HCEC 1CT (cell line): ENCODE results near the gene ATRNL1.
"Not testable (repeated sequence)": the region's sequence is repeated elsewhere in the genome, so short reads cannot be mapped to it uniquely, and the experiment has no call there.

ENCODE experiments used
- DNase-seq: peaks from one replicate; pipeline ENCODE4 v3.0.0-alpha.2; 2017

ATRNL1 gene

DNA sequence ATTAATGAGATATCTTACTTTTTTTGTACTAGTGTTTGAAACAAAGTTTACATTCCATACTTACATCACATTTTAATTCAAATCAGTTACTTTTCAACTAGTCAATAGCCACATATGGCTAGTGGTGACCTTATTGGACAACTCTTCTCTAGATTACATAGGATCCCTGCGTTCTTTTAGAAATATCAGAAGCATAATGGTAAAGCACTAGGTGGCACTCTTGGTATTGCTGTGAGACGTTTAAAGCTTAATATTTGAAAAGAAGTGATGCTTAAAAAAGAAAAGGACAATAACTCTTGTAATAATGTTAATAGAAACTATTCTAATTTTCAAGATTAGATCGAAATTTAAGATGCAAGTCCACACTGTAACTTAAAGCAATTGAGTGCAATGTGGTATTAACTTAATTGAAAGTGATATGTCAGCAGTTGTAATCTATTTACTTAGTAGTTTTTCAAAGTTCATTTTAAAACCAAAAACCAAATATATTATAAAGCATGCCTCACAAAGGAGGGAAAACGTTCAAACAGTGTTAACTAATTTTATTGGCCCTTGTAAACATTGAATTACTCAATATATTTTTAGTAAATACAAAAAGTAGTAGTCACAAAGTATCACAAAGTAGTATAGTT lies 339.1 kb downstream of the ATRNL1 start:
- peak; percentile 65 for DNase-seq

DNA sequence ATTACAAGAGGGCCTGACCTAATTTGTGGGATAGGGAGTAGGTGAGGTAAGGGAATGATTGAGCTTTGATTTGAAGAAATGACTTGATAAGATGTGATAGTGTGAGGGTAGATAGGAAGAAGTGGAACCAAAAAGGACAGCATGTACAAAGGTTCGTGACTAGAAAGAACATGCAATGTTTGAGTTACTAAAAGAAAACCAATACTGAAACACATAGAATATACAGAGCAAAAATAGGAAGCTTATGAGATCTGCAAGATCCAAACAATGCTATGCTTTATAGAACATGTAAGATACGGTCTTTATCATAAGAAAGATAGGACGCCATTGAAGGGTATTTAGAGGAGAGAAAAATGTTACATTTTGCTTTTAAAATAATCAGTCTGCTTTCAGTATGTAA lies 343.8 kb downstream of the ATRNL1 start:
- no peak for DNase-seq

DNA sequence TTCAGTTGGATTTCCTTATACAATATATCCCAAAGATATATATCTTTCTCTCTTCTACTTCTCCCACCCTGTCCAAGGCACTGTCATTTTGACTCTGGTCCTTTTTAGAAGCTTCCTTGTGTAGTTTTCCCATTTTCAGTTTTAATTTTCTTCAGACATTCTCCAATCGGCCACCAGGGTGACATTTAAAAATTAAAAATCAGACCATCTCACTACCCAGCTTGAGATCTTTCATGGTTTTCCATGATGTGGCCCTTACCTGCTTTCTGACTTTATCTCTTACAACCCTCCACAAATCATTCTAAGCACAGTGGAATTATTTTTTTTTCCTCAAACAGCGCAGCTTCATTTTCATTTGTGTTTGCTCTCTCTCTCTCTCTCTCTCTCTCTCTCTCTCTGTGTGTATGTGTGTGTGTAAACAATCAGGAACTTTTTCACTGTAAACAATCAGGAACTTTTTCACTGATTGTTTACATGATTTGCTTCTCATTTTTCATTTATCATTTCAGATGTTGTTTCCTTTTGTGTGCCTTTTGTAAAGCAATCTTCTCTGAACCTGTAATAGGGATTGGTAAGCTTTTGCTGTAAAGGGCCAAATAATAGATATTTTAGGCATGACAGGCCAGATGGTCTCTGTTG lies 348.9 kb downstream of the ATRNL1 start:
- DNase-seq: peak; percentile 37

DNA sequence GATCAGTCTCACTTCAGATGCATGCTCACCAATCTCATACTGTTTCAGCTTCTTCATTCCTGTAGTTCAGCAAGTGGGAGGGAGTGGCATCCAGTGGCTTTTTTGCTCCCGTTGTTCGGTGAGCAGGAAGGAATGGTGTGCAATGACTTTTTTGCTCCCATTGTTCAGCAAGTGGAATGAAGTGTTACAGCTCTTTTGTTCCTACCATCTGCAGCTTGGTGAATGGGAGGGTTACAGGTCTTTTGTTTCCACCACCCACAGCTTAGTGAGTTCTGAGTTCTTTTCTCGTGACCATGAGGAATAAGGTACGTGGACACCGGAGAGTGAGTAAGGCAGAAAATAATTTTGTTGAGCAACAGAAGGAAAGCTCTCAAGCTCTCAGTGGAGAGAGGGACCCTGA lies 363.6 kb downstream of the ATRNL1 start:
- DNase-seq: no peak

DNA sequence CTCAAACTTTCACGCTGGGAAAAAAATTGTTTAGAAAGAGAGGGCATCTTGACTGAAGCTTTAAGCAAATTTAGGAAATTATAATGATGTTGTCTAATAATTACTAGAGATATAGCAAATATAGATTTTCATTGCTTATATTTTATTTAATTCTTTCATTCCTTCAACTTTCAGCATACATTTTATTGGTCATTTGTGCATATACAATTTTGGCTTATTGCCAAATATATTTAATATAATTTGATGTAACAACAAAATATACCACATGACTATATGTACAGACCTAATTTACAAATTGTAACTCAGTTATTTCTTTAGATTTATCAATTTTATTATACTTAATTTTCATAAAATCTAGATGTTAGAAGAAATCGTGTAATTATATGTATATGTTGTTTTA lies 390.1 kb downstream of the ATRNL1 start:
- no peak for DNase-seq

DNA sequence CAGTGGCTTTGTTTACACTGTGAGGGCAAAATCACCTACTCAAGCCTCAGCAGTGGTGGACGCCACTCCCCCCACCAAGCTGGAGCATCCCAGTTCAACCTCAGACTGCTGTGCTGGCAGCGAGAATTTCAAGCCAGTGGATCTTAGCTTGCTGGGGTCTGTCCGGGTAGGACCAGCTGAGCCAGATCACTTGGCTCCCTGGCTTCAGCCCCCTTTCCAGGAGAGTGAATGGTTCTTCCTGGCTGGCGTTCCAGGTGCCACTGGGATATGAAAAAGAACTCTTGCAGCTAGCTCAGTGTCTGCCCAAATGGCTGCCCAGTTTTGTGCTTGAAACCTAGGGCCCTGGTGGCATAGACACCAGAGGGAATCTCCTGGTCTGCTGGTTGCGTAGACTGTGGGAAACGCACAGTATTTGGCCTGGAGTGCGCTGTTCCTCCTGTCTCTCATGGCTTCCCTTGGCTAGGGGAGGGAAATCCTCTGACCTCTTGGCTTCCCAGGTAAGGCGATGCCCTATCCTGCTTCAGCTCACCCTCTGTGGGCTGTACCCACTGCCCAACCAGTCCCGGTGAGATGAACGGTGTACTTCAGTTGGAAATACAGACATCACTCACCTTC lies 398.5 kb downstream of the ATRNL1 start:
- no peak for DNase-seq

DNA sequence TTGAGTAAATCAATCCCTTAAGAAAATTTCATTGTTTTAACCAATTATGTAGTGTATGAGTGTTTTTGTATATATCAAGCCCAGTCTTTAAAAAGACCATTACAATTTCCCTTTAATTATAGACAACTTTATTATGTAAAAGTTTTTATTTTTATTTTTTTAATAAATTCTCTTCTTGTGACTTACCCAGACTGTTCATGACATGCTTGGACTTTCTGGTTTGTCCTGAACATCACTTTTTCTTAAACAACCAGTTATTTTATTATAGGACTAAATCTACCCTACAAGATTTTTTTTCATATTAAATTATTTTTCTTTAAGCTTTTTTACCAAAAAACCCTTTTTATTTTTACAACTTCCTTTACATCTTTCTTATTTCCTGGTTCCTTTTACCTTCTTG lies 410.4 kb downstream of the ATRNL1 start:
- no peak for DNase-seq

DNA sequence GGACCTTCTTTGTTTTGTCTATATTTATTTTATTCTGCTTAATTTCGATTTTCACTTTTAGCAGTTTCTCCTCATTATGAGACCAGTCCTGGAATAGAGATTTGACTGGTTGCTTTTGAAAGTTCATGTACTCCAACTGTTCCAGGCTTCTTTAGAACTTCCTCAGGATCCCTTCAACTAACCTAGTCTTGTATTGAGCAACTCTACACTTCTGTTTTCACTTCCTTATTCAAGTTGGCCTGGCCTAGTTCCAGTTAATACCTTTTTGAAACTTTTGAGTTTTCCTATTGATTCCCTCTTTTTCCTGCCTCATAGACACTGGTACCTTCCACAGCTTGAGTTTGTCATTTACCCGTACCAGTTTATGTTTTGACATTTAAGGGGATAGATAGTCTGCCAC lies 421.7 kb downstream of the ATRNL1 start:
- no peak for DNase-seq

DNA sequence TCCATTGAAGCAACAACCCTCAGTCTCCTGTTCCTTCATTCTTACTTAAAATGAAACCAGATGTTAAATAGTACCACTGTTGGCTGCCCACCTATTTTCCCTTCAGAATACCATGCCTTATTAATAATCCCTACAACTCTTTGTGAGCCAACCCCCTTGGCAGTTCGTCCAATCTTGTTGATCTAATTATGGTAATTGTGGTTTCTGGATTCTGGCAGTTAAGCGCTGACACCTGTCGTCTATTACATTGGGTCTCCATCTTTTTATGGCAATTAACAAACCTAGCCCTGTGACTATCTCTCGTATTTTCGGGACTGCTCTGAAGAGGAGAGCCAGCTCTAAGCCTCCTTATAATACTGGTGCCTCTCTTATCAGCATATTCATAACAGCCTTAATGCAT lies 432.0 kb downstream of the ATRNL1 start:
- no peak for DNase-seq

DNA sequence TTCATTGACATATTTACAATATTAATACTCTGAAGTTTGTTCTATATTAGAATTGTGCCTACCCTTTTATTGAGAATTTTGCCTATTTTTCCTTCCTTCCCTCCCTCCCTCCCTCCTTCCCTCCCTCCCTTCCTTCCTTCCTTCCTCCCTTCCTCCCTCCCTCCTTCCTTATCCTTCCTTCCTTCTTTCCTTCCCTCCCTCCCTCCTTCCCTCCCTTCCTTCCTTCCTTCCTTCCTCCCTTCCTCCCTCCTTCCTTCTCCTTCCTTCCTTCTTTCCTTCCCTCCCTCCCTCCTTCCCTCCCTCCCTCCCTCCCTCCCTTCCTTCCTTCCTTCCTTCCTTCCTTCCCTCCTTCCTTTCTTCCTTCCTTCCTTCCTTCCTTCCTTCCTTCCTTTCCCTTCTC lies 434.5 kb downstream of the ATRNL1 start:
- DNase-seq: not testable (repeated sequence)

DNA sequence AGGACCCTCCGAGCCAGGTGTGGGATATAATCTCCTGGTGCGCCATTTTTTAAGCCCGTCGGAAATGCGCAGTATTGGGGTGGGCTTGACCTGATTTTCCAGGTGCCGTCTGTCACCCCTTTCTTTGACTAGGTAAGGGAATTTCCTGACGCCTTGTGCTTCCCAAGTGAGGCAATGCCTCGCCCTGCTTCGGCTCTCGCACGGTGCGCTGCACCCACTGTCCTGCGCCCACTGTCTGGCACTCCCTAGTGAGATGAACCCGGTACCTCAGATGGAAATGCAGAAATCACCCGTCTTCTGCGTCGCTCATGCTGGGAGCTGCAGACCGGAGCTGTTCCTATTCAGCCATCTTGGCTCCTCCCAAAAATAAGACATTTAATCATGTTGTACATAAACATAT lies 443.2 kb downstream of the ATRNL1 start:
- not testable (repeated sequence) for DNase-seq

DNA sequence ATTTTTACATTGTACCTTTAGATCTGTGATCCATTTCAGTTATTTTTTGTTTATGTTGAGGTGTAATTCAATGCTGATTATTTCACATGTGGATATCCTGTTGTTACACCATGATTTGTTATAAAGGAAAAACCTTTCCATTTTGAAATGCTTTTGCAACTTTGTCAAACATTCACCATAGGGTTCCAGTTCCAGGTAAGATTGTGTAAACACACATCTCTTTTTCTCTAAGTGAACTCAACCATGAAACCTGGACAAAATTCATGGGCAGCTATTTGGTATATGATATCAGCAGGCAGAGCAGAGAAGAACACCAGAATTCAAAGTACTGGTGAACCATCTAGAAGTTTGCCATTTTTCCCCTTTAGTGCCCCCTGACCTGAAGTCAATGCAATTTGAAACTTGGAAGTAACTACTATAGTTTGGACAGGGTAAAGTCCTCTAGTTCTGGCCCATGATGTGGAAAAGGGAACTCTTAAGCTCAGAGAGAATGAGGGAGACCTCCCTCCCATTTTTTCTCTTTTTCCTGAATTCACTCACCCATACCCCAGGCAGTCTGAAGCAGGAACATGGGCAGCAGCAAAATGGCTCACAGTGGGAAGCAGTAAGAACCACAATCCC lies 446.1 kb downstream of the ATRNL1 start:
- DNase-seq: no peak

DNA sequence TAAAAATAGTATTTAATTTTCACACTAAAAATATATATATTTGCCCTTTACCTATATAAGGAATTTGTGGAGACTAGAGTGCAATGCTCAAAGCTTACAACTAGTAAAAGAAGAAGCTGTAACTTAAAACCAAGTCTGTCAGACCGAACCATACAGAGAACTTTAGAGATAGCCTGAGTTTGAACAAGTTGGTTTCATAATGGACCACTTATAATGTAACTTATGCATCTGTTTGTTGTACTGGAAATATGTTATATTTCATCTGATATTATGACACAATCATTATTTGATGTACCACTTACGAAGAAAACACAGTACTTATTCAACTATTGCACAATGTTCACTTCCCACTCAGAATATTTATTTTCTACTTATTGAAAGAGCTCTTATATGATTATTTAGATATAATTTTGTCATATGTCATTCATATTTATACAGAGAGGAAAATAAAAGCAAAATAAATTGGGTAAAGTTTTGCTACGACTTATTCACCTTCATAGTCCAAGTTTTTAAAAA lies 462.8 kb downstream of the ATRNL1 start:
- no peak for DNase-seq

DNA sequence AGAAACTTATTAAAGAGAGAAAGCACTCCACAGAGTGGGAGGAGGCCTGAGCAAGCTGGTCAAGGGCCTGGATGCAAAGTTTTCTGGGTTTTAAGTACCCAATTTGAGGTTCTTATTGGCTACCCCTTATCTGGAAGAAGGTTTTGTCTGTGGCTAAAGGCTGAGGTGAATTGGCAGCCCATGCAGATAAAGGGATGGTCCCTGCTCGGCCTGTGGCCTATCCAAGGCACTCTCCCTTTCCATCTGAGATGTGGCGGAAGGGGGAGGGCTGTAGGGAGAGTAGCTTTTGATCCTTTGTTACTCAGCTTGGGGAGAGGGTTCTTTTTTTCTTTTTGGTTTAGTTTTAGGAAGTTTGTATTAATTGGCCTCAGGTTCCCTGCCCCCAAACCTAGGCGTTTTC lies 465.1 kb downstream of the ATRNL1 start:
- DNase-seq: no peak

DNA sequence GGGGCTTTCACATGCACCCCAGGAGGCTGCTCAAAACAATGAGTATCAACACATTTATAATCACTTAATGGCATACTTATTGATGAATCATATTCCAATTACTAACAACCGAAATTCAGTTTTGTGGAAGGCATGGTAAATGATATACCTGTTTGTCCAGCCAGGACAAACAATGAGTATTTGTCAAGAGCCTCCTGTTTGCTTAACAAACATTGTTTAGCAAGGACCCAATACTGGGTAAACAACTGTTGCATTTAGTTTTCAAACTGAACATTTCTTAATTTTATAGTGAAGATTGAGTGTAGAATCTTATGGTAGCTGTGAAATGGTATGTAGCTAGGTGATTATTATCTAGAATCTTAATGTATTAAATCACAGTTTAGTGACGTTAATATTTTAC lies 473.7 kb downstream of the ATRNL1 start:
- DNase-seq: no peak

DNA sequence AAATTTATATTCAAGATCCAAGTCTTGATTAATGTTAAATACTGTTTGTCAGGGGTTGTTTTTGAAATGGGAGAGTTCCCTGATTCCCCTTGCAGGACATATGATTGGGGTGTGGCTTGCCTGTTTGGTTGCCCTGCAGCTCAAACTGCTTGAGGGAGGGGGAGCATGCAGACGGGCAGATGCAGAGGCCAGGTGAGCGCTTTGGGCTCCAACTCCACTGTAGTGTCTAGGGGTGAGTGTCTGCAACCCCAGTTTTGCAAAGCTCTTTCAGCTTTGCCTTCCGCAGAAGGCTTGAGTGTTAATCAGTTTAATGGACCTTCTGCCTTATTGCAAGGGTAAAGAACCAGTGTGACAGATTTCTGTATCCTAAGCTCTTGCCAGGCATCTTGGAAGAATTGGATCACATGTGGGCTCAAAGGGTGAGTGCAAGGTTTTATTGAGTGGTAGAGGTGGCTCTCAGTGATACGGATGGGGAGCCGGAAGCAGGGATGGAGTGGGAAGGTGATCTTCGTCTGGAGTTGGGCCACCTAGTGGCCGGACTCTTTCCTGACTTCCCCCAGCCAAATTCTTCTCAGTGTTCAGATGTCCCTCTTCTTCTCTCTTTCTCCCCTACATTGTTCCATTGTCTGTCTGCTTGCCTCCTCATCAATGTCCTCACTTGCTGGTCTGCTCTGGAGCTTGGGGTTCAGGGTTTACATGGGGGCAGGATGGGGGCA lies 479.7 kb downstream of the ATRNL1 start:
- peak; percentile 27 for DNase-seq

DNA sequence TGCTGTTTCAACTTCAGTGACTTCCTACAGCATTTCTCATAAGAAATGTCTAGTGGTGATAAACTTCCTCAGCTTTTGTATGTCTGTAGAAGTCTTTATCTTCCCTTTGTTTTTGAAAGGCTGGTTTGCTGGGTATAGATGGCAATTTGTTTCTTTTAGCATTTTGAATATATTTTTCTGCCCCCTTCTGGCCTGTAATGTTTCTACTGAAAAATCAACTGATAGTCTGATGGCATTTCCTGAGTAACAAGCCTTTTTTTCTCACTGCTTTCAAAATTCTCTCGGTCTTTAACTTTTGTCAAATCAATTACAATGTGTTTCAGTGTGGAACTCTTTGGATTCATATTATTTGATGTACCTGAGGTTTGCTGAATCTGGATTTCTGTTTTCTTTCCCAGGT lies 487.1 kb downstream of the ATRNL1 start:
- DNase-seq: no peak

DNA sequence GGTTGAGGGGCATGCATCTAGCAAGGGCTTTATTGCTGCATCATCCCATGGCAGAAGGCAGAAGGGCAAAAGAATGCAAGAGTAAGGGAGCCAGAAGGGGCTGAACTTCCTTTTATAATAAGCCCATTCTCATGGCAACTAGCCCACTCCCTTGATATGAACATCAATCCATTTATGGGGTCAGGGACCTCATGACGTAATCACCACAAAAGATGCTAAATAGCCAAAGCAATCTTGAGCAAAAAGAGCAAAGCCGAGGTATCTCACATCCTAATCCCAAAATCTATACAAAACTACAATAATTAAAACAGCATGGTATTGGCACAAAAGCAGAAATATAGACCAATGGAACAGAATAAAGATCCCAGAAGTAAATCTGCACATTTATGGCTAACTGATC lies 499.9 kb downstream of the ATRNL1 start:
- DNase-seq: no peak

DNA sequence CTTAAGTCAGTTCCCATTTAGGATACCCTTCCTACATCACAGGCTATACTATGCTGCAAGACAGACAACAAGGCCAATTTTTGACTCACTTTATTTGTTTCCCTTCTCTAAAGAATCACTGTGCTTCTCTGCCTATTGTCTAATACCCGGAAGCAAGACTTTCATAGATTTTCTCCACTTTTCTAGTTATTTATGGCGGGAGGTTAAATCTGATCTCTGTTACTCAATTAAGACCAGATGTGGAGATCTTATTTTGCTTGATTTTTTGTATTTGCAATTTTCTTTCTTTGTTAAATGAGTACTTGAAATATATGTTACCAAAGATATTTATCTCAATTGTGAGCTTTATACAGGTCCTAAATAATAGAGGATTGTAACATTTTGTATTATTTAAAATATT lies 511.5 kb downstream of the ATRNL1 start:
- no peak for DNase-seq

DNA sequence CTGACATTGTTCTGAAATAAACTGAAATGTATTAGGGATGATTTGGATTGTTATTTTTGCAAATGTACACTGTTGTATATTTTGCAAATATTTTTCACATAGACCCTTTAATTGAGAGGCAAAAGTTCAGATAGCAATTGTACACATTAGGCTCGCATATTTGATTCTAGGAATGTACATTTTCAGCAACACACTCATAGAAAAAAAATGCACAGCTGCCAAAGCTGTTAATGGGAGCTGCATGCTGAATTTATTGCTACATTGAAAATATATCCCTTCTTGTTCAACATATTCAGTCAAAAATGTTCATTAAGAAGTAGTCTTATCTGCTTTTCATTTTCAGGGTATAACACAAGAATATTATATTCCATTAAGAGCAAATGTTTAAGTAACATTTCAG lies 512.9 kb downstream of the ATRNL1 start:
- peak; percentile 64 for DNase-seq

DNA sequence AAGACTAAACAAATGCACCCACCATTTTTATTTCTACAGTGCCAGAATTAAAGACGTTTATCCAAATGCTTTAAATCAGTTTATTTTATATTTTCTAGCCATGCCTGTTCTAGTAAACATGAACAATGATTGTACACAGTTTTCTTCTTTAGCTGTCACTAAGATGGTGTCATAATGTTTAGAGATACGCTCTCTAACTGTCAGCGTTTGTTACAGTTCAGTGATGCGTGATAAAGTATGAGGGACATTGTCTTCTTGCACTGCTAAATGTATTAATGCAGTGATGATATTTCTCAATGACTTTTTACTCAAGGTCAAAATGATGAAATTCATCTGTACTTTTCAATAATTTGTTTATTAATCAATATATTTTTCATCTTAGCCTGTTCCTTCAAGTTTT lies 513.6 kb downstream of the ATRNL1 start:
- no peak for DNase-seq

DNA sequence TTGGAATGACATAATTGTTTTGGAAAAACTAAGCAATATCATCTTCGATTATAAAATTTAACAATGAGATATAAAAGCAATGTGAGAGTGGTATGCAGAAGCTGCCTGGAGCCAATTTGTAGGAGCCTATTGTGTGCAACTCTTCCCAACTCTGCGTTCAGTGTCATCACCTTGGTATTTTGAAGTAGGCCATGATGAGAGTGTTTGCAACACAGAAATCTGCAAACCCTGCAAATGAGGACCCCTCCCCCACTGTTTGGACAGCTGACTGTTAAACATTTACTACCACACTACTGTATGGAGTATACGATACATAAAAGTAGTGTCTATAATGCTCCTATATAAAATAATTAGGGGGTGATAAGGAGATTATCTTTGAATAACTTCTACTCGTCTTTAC lies 531.3 kb downstream of the ATRNL1 start:
- DNase-seq: peak; percentile 64

DNA sequence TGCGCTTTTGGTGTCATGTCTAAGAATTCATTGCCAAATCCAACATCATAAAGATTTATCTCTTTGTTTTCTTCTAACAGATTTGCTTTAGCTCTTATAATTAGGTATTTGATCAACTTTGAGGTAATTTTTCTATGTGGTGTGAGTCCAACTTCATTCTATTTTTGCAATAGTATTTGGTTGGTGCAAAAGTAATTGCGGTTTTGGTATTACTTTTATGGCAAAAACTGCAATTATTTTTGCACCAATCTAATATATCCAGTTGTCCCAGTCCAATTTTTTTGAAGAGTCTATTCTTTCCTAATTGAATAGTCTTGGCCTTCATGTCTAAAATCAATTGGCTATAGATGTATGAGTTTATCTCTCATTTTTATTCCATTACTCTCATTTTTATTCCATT lies 535.5 kb downstream of the ATRNL1 start:
- DNase-seq: no peak
